Measurements from ENCODE around the gene SMIM13. TPM values are rescaled to one million over a fixed set of nuclear protein-coding genes. Genes with fewer than 3 reads are reported as not detected.
A peak's percentile ranks its signal among the peaks of the same experiment; 100 is the strongest.

The SMIM13 gene
- total and polyA plus RNA-seq, 2 donors (not counting 3 experiments of a cell fraction or from before 2014, with no cell fraction given), result 3.2 to 14.7 TPM

GRCh38 chr6:11144393-11144851 is 50.8 kb downstream of the SMIM13 start:
- Histone ChIP-seq H3K27me3 (ENCODE audit: control insufficient read depth in 2 of 2, insufficient read depth in 2 of 2, low read length in 2 of 2) (no peaks in the 10 kb centered on the region), H3K27ac (ENCODE audit: insufficient read depth, low read depth, low read length) (no peak overlapping the region), H3K4me3 (replicated peaks in 1 of 3; ENCODE audit: insufficient read depth in 1 of 3, low read depth in 1 of 3, low read length in 3 of 3) (no peak overlapping the region), H3K79me2 (ENCODE audit: control insufficient read depth, insufficient read depth, low read length) (no peaks in the 10 kb centered on the region), H3K4me2 (ENCODE audit: insufficient read depth, low read length) (no peak overlapping the region), H3K4me1 (ENCODE audit: control insufficient read depth, extremely low read depth, insufficient read depth, low read length) (no peaks in the 10 kb centered on the region), H4K20me1 (replicated peaks; ENCODE audit: control insufficient read depth, extremely low read depth, insufficient read depth, low read length) (no peaks in the 10 kb centered on the region), H3K9ac (replicated peaks; ENCODE audit: extremely low read depth, insufficient read depth, low read length) (no peak overlapping the region), H2AFZ (ENCODE audit: low read depth, low read length) (no peak overlapping the region), H3K36me3 (ENCODE audit: control insufficient read depth in 2 of 2, extremely low read depth in 1 of 2, insufficient read depth in 2 of 2, low read length in 2 of 2) (no peaks in the 10 kb centered on the region), H3K9me3 (replicated peaks; ENCODE audit: control insufficient read depth, insufficient read depth, low read length) (no peaks in the 10 kb centered on the region), H3K9me1 (replicated peaks; ENCODE audit: control insufficient read depth, extremely low read depth, insufficient read depth, low read length) (no peaks in the 10 kb centered on the region)
- DNase-seq (ENCODE audit: low read depth, low spot score) (peak; percentile 70), FAIRE-seq (peak; percentile 93)
- dilution Hi-C loops (cut with MboI; ENCODE audit: extremely low pct_ligation_motif_present, low sequenced_read_pairs) (loop anchor here (25.0 kb wide), 1 partner anchor 343 kb away; no protein-coding TSS in a partner anchor), intact Hi-C loops (cut with micrococcal nuclease) (loop anchor here (1.0 to 2.0 kb wide), 7 partner anchors 28 to 431 kb away; partner anchors contain the start of gene NEDD9)
- ChIA-PET POLR2A (no interaction called here), CTCF (interaction anchor here (0.6 to 4.0 kb wide), 22 partner anchors 12 to 589 kb away, joined by 3 to 136 read pairs (median 4); partner anchors contain the start of genes NEDD9 and SMIM13)
- BruUV-seq (replicated peaks), result no TSS peak
- no peak for TF ChIP-seq MYC (IDR thresholded peaks at IDR 0.05; ENCODE audit: low read depth, low read length)
- peak; percentile 86 to 95 for TF ChIP-seq CTCF (IDR thresholded peaks at IDR 0.05; ENCODE audit: extremely low read depth in 1 of 2, insufficient read depth in 1 of 2, low read depth in 1 of 2, low read length in 2 of 2)
- no peak for TF ChIP-seq POLR2A (IDR thresholded peaks at IDR 0.05; ENCODE audit: low read depth, low read length)
- no peak for TF ChIP-seq POLR2AphosphoS5 (IDR thresholded peaks at IDR 0.05; ENCODE audit: insufficient read depth, low read depth, low read length)

- no peak overlapping the region for H3K9ac ChIP-seq (replicated peaks; ENCODE audit: extremely low read depth, insufficient read depth, low read length)
- CTCF ChIA-PET, result interaction anchor here (3.7 to 4.0 kb wide), 2 partner anchors 350 to 429 kb away, joined by 32 to 136 read pairs; no protein-coding TSS in a partner anchor
Observed at GRCh38 chr6:11146117-11146826, 52.6 kb downstream of the SMIM13 start.

More at GRCh38 chr6:11146117-11146826, 52.6 kb downstream of the SMIM13 start:
- Histone ChIP-seq H3K9me1 (replicated peaks; ENCODE audit: control insufficient read depth, extremely low read depth, insufficient read depth, low read length) (no peaks in the 10 kb centered on the region), H3K4me2 (ENCODE audit: insufficient read depth, low read length) (no peak overlapping the region), H3K27me3 (ENCODE audit: control insufficient read depth in 2 of 2, insufficient read depth in 2 of 2, low read length in 2 of 2) (no peaks in the 10 kb centered on the region), H3K4me3 (replicated peaks in 1 of 3; ENCODE audit: insufficient read depth in 1 of 3, low read depth in 1 of 3, low read length in 3 of 3) (no peak overlapping the region), H3K27ac (ENCODE audit: insufficient read depth, low read depth, low read length) (no peak overlapping the region), H4K20me1 (replicated peaks; ENCODE audit: control insufficient read depth, extremely low read depth, insufficient read depth, low read length) (no peaks in the 10 kb centered on the region), H3K79me2 (ENCODE audit: control insufficient read depth, insufficient read depth, low read length) (no peaks in the 10 kb centered on the region), H3K4me1 (ENCODE audit: control insufficient read depth, extremely low read depth, insufficient read depth, low read length) (no peaks in the 10 kb centered on the region), H3K36me3 (ENCODE audit: control insufficient read depth in 2 of 2, extremely low read depth in 1 of 2, insufficient read depth in 2 of 2, low read length in 2 of 2) (no peaks in the 10 kb centered on the region), H2AFZ (ENCODE audit: low read depth, low read length) (no peak overlapping the region), H3K9me3 (replicated peaks; ENCODE audit: control insufficient read depth, insufficient read depth, low read length) (no peaks in the 10 kb centered on the region)
- dilution Hi-C loops (cut with MboI; ENCODE audit: extremely low pct_ligation_motif_present, low sequenced_read_pairs), result loop anchor here (25.0 kb wide), 1 partner anchor 341 kb away; no protein-coding TSS in a partner anchor
- DNase-seq (ENCODE audit: low read depth, low spot score) (no peak), FAIRE-seq (peak; percentile 46)
- BruUV-seq (replicated peaks), result no TSS peak
- intact Hi-C loops (cut with micrococcal nuclease), result no loop called here
- TF ChIP-seq FOS (IDR thresholded peaks at IDR 0.05; ENCODE audit: borderline replicate concordance, insufficient read depth, low read length), result no peak
- no peak for TF ChIP-seq JUN (IDR thresholded peaks at IDR 0.05; ENCODE audit: borderline replicate concordance, insufficient read depth, insufficient read length, low read depth)
- TF ChIP-seq GATA2 (IDR thresholded peaks at IDR 0.05; ENCODE audit: insufficient read depth, insufficient read length, low read depth, low read length), result no peak
- no peak for TF ChIP-seq CTCF (IDR thresholded peaks at IDR 0.05; ENCODE audit: extremely low read depth in 1 of 2, insufficient read depth in 1 of 2, low read depth in 1 of 2, low read length in 2 of 2)
- no peak for TF ChIP-seq POLR2AphosphoS5 (IDR thresholded peaks at IDR 0.05; ENCODE audit: insufficient read depth, low read depth, low read length)
- no peak for TF ChIP-seq POLR2A (IDR thresholded peaks at IDR 0.05; ENCODE audit: low read depth, low read length)
- TF ChIP-seq MAX (IDR thresholded peaks at IDR 0.05; ENCODE audit: insufficient read depth, insufficient read length), result no peak
- no peak for TF ChIP-seq MYC (IDR thresholded peaks at IDR 0.05; ENCODE audit: low read depth, low read length)
- no peak for TF ChIP-seq EZH2 (IDR thresholded peaks at IDR 0.05; ENCODE audit: borderline replicate concordance, low read depth, low read length, severe bottlenecking)
- POLR2A ChIA-PET, result no interaction called here
